GM10248 (cell line): ENCODE data around the gene PIGW.

Experiments used
- CTCF ChIA-PET: fragments of 300-600 bp; sonication (Branson Sonifier 250); formaldehyde crosslinking; extraction: SDS; loops from one replicate; lab custom pipeline; 2021; ENCODE audit warnings: antibody characterized with exemption; lab: Yijun Ruan, JAX
- POLR2A ChIA-PET: fragments of 350-650 bp; sonication (Branson Sonifier 250); formaldehyde crosslinking; extraction: SDS; loops from one replicate; lab custom pipeline; 2020; ENCODE audit warnings: antibody characterized with exemption; lab: Yijun Ruan, JAX
- DNase-seq: peaks from one replicate; pipeline ENCODE4 v3.0.0; 2012; ENCODE audit errors: extremely low spot score
- TF ChIP-seq, protein P1 (sequence below): IDR thresholded peaks from 2 replicates; pipeline ENCODE4 v1.5.1; 2012; ENCODE audit warnings: mild to moderate bottlenecking, low read depth; ENCODE audit errors: extremely low read depth, missing control alignments, control extremely low read depth

The PIGW gene

DNA sequence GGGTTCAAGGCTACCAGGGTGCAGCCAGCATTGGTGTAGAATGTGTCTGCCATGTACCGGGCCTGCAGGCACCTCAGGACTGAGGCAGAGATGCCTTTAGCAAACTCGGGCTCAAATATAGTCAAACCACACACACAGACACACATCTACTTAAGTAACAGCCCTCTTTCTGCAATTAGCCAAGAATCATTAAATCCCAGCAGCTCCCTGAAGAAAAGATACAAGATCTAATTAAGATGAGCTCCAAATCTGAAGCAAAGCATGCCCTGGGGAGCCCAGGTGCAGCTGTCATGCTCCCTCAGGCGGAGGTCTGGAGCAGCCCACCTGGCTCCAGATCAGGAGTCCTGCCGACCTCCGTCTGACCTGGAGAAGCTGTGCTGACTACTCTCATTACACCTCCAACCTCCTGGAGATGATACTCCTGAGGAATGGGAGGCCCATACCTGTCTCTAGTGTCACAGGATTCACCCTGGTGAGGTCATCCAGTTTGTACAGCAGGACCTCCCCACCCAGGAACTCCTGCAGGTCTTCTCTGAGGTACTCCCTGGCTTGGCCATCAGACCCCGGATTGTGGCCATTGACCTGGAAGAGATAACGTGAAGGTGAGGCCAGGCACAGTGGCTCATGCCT lies 7.1 kb upstream of the PIGW start:
- CTCF ChIA-PET = no interaction called here
- POLR2A ChIA-PET = no interaction called here
- TF ChIP-seq, protein P1, sequence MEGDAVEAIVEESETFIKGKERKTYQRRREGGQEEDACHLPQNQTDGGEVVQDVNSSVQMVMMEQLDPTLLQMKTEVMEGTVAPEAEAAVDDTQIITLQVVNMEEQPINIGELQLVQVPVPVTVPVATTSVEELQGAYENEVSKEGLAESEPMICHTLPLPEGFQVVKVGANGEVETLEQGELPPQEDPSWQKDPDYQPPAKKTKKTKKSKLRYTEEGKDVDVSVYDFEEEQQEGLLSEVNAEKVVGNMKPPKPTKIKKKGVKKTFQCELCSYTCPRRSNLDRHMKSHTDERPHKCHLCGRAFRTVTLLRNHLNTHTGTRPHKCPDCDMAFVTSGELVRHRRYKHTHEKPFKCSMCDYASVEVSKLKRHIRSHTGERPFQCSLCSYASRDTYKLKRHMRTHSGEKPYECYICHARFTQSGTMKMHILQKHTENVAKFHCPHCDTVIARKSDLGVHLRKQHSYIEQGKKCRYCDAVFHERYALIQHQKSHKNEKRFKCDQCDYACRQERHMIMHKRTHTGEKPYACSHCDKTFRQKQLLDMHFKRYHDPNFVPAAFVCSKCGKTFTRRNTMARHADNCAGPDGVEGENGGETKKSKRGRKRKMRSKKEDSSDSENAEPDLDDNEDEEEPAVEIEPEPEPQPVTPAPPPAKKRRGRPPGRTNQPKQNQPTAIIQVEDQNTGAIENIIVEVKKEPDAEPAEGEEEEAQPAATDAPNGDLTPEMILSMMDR = no peak
- no peak for DNase-seq

DNA sequence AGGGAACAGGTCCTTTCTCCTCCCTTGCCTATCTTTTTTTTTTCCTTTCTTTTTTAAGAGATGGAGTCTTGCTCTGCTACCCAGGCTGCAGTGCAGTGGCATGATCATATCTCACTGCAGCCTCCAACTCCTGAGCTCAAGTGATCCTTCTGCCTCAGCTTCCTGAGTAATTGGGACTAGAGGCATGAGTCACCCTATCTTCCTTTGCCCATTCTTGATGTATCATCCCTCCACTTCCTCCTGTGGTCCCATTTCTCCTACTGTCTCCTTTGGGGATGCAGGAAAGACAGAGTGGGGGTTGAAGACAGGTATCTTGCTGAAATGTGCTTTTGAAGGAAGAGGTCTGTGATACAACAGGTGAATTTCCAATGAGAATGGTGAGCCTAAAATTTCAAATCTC lies 5.7 kb upstream of the PIGW start:
- ChIA-PET POLR2A (no interaction called here), CTCF (no interaction called here)
- DNase-seq = no peak
- TF ChIP-seq, protein P1 = no peak

DNA sequence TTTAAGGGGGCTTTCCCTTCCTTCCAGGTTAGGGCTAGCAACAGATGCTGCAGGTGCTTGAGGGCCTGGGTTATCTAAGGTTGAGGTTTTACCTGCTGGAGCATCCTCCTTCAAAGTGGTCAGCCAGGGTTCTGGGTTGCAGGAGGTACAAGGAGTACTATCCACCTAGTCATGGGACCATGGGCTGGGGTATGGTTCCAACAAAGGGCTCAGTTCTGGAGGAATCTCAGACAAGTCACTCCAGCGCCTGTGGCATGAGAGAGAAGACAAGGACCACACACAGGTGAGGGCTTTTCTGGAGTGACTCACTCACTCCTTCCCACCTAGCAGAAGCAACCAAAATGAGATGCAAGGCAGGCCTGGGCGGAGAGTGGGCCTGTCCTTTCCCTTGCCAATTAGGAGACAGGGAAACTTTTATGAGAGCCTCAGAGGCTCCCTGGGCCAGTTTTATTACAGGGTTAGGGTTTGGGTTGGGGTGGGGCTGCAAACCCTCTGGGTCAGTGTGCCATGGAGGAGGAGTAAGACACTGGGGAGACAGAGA lies 2.3 kb upstream of the PIGW start:
- POLR2A ChIA-PET = no interaction called here
- CTCF ChIA-PET = no interaction called here
- TF ChIP-seq, protein P1 = no peak
- DNase-seq = no peak

DNA sequence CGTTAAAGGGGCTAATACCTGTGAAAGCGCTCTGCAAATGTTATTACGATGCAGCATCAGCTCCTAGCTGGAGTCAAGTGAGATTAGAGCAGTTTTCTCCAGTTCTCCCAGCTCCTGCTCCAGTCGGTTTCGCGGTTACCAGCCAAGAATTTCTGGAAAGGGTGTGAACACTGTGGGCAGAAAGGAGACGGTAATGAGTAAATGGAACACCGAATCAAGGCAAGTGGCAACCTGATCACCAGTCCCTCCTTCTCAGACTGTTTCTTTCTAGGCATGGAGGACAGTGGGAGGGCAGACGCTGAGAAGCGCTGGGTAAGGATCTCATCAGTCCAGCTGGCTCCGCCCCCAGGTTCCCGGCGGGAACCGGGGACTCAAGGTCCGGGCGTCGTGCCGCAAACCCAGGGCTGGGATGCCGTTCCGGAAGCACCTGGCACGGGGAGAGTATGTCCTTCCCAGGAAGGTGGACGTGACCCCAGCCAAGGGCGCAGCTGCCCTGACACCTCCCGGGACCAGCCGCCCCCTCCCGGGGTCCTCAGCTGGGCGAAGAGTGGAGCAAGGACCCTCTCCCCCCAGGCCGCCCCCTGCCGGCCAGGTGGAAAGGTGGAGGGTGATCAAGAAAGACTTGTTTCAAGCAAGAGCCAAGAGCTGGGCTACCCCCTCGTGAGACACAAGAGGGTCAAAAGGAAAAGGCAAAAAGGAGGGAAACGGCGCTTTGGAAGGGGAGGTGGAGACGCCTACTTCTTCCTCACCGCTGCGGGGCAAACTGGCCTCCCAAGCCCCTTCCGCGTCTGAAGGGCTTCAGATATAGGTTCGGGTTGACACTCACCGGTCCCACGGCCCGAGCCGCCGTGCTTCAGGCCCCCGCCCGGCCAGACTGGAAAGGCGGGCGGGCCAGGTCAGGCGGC lies 600 bp upstream of the PIGW start:
- ChIA-PET CTCF (interaction anchor here (0.7 to 1.6 kb wide), 11 partner anchors 8 to 96 kb away, joined by 3 to 14 read pairs (median 4); no protein-coding TSS in a partner anchor), POLR2A (no interaction called here)
- peak; percentile 72 for DNase-seq
- TF ChIP-seq, protein P1 = peak; percentile 69

DNA sequence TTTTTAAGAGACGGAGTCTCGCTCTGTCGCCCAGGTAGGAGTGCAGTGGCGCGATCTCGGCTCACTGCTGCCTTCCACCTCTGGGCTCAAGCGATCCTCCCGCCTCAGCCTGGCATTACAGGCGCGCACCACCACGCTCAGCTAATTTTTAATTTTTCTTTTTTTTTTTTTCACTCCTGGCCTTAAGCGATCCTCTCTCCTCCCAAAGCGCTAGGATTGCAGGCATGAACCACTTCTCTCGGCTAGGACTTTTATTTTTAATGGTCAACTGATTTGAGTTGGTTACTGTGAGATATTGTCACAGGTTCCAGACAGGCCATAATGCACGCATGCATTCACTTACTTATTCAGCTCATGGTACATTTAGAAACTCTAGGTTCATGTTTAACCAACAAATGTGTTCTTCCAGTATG lies 888 bp downstream of the PIGW start:
- TF ChIP-seq, protein P1 = no peak
- no peak for DNase-seq
- ChIA-PET CTCF (interaction anchor here (1.2 to 2.4 kb wide), 3 partner anchors 9 to 47 kb away, joined by 3 to 7 read pairs (median 6); partner anchors contain the start of gene GGNBP2), POLR2A (interaction anchor here (0.6 to 1.2 kb wide), 4 partner anchors 10 to 857 kb away, joined by 3 to 6 read pairs (median 4); no protein-coding TSS in a partner anchor)

DNA sequence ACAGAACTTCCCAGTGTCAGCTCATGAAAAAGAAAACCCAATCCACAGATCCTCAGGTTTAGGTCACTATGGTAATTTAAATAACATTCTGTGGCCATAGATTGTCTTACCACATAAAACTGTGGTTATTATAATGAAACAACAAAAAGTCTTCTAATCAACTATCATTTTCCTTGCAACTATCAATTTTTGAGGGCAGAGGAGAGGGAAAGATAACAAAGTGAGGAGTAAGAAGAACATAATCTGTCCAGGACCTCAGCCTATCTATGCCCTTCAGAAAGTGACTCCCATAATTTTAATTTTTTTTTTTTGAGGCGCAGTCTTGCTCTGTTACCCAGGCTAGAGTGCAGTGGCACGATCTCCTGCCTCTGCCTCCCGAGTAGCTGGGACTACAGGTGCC lies 5.9 kb downstream of the PIGW start:
- TF ChIP-seq, protein P1 = no peak
- CTCF ChIA-PET = interaction anchor here (1.4 kb wide), 1 partner anchor 54 kb away, joined by 3 read pairs; the partner anchor contains the start of gene ZNHIT3
- POLR2A ChIA-PET = no interaction called here
- no peak for DNase-seq
